Naive thymus-derived CD4-positive, alpha-beta T cell (primary cell): ENCODE data around the gene PLCG1. TPM values are rescaled to one million over a fixed set of nuclear protein-coding genes. Genes with fewer than 3 reads are reported as not detected.
A peak's percentile ranks its signal among the peaks of the same experiment; 100 is the strongest.

Experiments used
- ATAC-seq: fragments of 150-1000 bp; cut with Tn5 transposase; 2 replicates; pipeline ENCODE4 v1.10.0; 2021; ENCODE audit warnings: mild to moderate bottlenecking, moderate library complexity
- CTCF ChIA-PET: fragments of 350-600 bp; sonication (Branson Sonifier 250); formaldehyde crosslinking; loops from one replicate; lab custom pipeline; 2021; ENCODE audit warnings: antibody characterized with exemption; lab: Charles Lee
- POLR2A ChIA-PET: fragments of 350-600 bp; sonication (Branson Sonifier 250); formaldehyde crosslinking; loops from one replicate; lab custom pipeline; 2021; ENCODE audit warnings: antibody characterized with exemption, inconsistent platforms; lab: Charles Lee
- DNase-seq, 9 donors: peaks; one replicate each; pipeline versions ENCODE4 v3.0.0 to v3.0.0-alpha.2; 2020 to 2022; ENCODE audit warnings: mixed read lengths in 1 of 9
- H3K27ac ChIP-seq: one replicate; pipeline ENCODE4 v1.7.0; 2013; ENCODE audit warnings: mild to moderate bottlenecking, low read depth, low read length, moderate library complexity
- H3K27me3 ChIP-seq, 2 donors: one replicate each; pipeline ENCODE4 v1.7.0; 2013; ENCODE audit warnings: low read length in 2 of 2, mild to moderate bottlenecking in 2 of 2, moderate library complexity in 2 of 2; ENCODE audit not compliant: control insufficient read depth in 2 of 2, insufficient read depth in 2 of 2
- H3K36me3 ChIP-seq, 3 experiments: 1 replicate in 2 of 3; 2 replicates in 1 of 3; pipeline ENCODE4 v1.7.0; 2013; ENCODE audit warnings: low read length in 3 of 3, mild to moderate bottlenecking in 3 of 3, moderate library complexity in 1 of 3; ENCODE audit not compliant: insufficient read depth in 3 of 3, control insufficient read depth in 2 of 3
- H3K4me1 ChIP-seq, 2 donors: one replicate each; pipeline ENCODE4 v1.7.0; 2013; ENCODE audit warnings: low read length in 2 of 2, mild to moderate bottlenecking in 2 of 2, moderate library complexity in 1 of 2; ENCODE audit not compliant: control insufficient read depth in 2 of 2, insufficient read depth in 2 of 2
- H3K4me3 ChIP-seq: 2 replicates; pipeline ENCODE4 v1.7.0; 2013; ENCODE audit warnings: mild to moderate bottlenecking, low read length
- H3K9me3 ChIP-seq, 3 experiments: 1 replicate in 2 of 3; 2 replicates in 1 of 3; pipeline ENCODE4 v1.7.0; 2013; ENCODE audit warnings: low read length in 3 of 3; ENCODE audit not compliant: control insufficient read depth in 2 of 3
- H3K27ac Mint-ChIP-seq, 9 donors: one replicate each; pipeline ENCODE4 v1.8.0; 2020 to 2022; ENCODE audit warnings: mixed read lengths in 9 of 9, mild to moderate bottlenecking in 8 of 9, moderate library complexity in 5 of 9, inconsistent platforms in 2 of 9
- H3K27me3 Mint-ChIP-seq, 5 donors: one replicate each; pipeline ENCODE4 v1.8.0; 2021 to 2022; ENCODE audit warnings: mixed read lengths in 5 of 5, mild to moderate bottlenecking in 1 of 5
- H3K36me3 Mint-ChIP-seq, 5 donors: one replicate each; pipeline ENCODE4 v1.8.0; 2020 to 2022; ENCODE audit warnings: mixed read lengths in 5 of 5, mild to moderate bottlenecking in 3 of 5, inconsistent platforms in 1 of 5
- H3K4me1 Mint-ChIP-seq, 7 donors: one replicate each; pipeline ENCODE4 v1.8.0; 2020 to 2022; ENCODE audit warnings: mixed read lengths in 7 of 7, mild to moderate bottlenecking in 3 of 7, inconsistent platforms in 1 of 7
- H3K4me3 Mint-ChIP-seq, 10 donors: one replicate each; pipeline ENCODE4 v1.8.0; 2020 to 2022; ENCODE audit warnings: mild to moderate bottlenecking in 10 of 10, mixed read lengths in 10 of 10, moderate library complexity in 6 of 10, inconsistent platforms in 2 of 10
- H3K9me3 Mint-ChIP-seq, 11 donors: one replicate each; pipeline ENCODE4 v1.8.0; 2020 to 2022; ENCODE audit warnings: mixed read lengths in 11 of 11, mild to moderate bottlenecking in 4 of 11, inconsistent platforms in 1 of 11, moderate library complexity in 1 of 11
- intact Hi-C, 2 donors: fragments of 100-400 bp; cut with micrococcal nuclease; formaldehyde crosslinking; loops; one replicate each; pipeline ENCODE4 v1.15.1; 2023
- polyA plus RNA-seq, 2 donors: library from polyadenylated mRNA; unstranded; fragments of 300-500 nt; fragmentation: Illumina TruSeq; gene quantifications; one replicate each; pipeline ENCODE4 v1.2.3, GENCODE V29; 2021
- total RNA-seq, 6 experiments: library from RNA in 5 of 6; stranded (reverse) in 5 of 6; gene quantifications; 1 replicate in 5 of 6; 2 replicates in 1 of 6; pipeline ENCODE4 v1.2.3 and lab custom pipeline; 2021 to 2026

The PLCG1 gene
- total and polyA plus RNA-seq, 7 experiments from 2014 or later, result 36.9 to 559 (median 369) TPM

DNA sequence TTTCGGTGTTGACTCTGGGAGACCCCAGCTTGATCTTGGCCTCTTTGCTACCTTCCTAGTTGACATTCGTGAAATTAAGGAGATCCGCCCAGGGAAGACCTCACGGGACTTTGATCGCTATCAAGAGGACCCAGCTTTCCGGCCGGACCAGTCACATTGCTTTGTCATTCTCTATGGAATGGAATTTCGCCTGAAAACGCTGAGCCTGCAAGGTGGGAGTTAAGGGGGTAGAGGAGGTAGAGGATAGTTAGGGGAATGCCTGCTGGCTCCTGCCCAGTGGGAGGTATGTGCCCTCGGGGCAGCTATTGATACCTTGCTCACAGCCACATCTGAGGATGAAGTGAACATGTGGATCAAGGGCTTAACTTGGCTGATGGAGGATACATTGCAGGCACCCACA, 22.2 kb downstream of the PLCG1 start:
- Mint-ChIP-seq H3K27me3 (no peaks in the 10 kb centered on the region), H3K36me3 (peaks cover 18 to 58% (median 26%) of the 10 kb centered on the region in 5 donors), H3K4me1 (peaks cover 73 to 99% (median 93%) of the 10 kb centered on the region in 7 donors), H3K4me3 (peak overlapping the region; percentile 53 to 96 (median 84)), H3K27ac (peak overlapping the region; percentile 92 to 100 (median 97)), H3K9me3 (peaks cover 0 to 6% (median 0%) of the 10 kb centered on the region in 11 donors)
- Histone ChIP-seq H3K4me1 (peaks cover 82 to 85% of the 10 kb centered on the region in 2 donors), H3K36me3 (peaks cover 18 to 46% (median 21%) of the 10 kb centered on the region in 3 experiments), H3K27me3 (no peaks in the 10 kb centered on the region), H3K27ac (peak overlapping the region; percentile 82), H3K9me3 (no peaks in the 10 kb centered on the region), H3K4me3 (peak overlapping the region; percentile 39)
- intact Hi-C loops, result loop anchor here (5.0 to 10.0 kb wide), 3 partner anchors 158 to 533 kb away; partner anchors contain the start of gene ZHX3 (in 2 of the 2)
- no peak for DNase-seq
- CTCF ChIA-PET, result interaction anchor here (4.7 to 13.2 kb wide), 2 partner anchors 13 to 19 kb away, joined by 35 to 236 read pairs; partner anchors contain the start of gene PLCG1
- ATAC-seq, result no peak
- POLR2A ChIA-PET, result interaction anchor here (0.9 to 30.3 kb wide), 3 partner anchors 13 to 21 kb away, joined by 3 to 604 read pairs (median 3); partner anchors contain the start of gene PLCG1

DNA sequence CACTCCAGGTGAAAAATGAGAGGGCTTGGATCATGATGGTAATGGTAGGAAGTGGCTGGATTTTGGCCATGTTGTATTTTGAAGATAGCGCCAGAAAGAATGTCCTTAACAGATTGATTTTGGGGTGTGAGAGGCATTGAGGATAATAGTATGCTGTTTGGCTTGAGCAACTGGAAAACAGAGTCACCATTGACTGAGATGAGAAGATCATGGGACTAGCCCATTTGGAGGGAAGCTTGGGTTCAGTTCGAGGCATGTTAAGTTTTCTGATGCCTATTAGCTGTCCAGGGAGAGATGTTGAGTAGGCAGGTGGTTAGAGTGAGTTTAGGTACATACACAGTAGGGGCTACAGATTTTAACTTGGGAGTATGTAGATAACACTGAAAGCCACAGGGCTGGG, 23.3 kb downstream of the PLCG1 start:
- H3K9me3 Mint-ChIP-seq, result peaks cover 0 to 6% (median 0%) of the 10 kb centered on the region in 11 donors
- ChIA-PET POLR2A (interaction anchor here (0.9 to 30.3 kb wide), 2 partner anchors 20 to 21 kb away, joined by 3 to 604 read pairs; partner anchors contain the start of gene PLCG1), CTCF (interaction anchor here (0.8 to 13.2 kb wide), 3 partner anchors 9 to 21 kb away, joined by 3 to 236 read pairs (median 35); partner anchors contain the start of gene PLCG1)
- DNase-seq (no peak), ATAC-seq (no peak)
- intact Hi-C loops, result no loop called here
- Histone ChIP-seq H3K9me3 (no peaks in the 10 kb centered on the region), H3K4me1 (peaks cover 71 to 73% of the 10 kb centered on the region in 2 donors), H3K27me3 (no peaks in the 10 kb centered on the region), H3K4me3 (no peak overlapping the region), H3K27ac (peak overlapping the region; percentile 82), H3K36me3 (peaks cover 29 to 58% (median 32%) of the 10 kb centered on the region in 3 experiments)
- no peaks in the 10 kb centered on the region for H3K27me3 Mint-ChIP-seq
- H3K36me3 Mint-ChIP-seq, result peaks cover 19 to 60% (median 33%) of the 10 kb centered on the region in 5 donors
- H3K4me1 Mint-ChIP-seq, result peaks cover 62 to 88% (median 82%) of the 10 kb centered on the region in 7 donors
- peak overlapping the region; percentile 92 to 100 (median 97) for H3K27ac Mint-ChIP-seq
- peak overlapping the region; percentile 1 to 91 (median 34) for H3K4me3 Mint-ChIP-seq

DNA sequence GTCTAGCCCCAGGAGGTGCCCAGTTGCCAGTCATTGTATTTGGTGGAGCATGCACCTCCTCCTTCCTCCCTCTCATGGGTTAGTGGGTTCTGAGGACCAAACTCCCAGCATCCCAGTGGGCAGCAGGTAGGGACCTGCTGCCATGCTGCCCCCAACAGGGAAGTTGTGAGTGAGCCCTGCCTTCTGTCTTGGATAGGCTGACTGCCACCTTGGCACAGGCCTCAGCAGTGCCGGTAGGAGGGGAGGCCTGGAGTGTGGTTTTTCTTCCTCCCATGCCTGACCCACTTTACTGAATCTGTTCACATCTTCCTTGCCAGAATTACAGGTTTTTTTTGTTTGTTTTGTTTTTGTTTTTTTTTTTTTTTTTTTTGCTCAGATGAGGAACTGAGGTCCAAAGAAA, 24.5 kb downstream of the PLCG1 start:
- DNase-seq (no peak), ATAC-seq (no peak)
- H3K9me3 ChIP-seq, result no peaks in the 10 kb centered on the region
- peaks cover 0 to 5% (median 0%) of the 10 kb centered on the region in 11 donors for H3K9me3 Mint-ChIP-seq
- H3K4me3 Mint-ChIP-seq, result peak overlapping the region in 9 of 10 donors; percentile 25 to 67 (median 39)
- H3K27ac ChIP-seq, result peak overlapping the region; percentile 82
- H3K27me3 Mint-ChIP-seq, result no peaks in the 10 kb centered on the region
- peaks cover 41 to 70% (median 44%) of the 10 kb centered on the region in 3 experiments for H3K36me3 ChIP-seq
- POLR2A ChIA-PET, result interaction anchor here (30.3 kb wide), 1 partner anchor 22 kb away, joined by 604 read pairs; the partner anchor contains the start of gene PLCG1
- H3K36me3 Mint-ChIP-seq, result peaks cover 24 to 65% (median 38%) of the 10 kb centered on the region in 5 donors
- intact Hi-C loops, result no loop called here
- no peak overlapping the region for H3K4me3 ChIP-seq
- peak overlapping the region; percentile 79 to 100 (median 94) for H3K27ac Mint-ChIP-seq
- H3K27me3 ChIP-seq, result no peaks in the 10 kb centered on the region
- CTCF ChIA-PET, result interaction anchor here (0.8 to 13.2 kb wide), 2 partner anchors 22 to 27 kb away, joined by 3 to 236 read pairs; partner anchors contain the start of gene PLCG1
- H3K4me1 ChIP-seq, result peaks cover 59 to 61% of the 10 kb centered on the region in 2 donors
- H3K4me1 Mint-ChIP-seq, result peaks cover 60 to 81% (median 76%) of the 10 kb centered on the region in 7 donors

DNA sequence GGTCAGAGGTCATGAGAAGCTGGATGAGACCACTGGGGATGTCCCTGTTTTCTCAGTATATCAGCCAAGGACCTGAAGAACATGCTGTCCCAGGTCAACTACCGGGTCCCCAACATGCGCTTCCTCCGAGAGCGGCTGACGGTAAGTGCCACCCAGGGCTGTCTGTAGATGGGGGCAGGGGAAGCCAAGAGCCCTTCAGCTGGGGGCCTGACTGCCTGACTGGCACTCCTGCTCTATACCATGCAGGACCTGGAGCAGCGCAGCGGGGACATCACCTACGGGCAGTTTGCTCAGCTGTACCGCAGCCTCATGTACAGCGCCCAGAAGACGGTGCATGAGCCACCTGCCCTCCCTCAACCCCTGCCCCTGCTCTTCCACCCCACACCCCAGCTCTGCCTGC, 25.1 kb downstream of the PLCG1 start:
- Mint-ChIP-seq H3K36me3 (peaks cover 29 to 70% (median 42%) of the 10 kb centered on the region in 5 donors), H3K9me3 (peaks cover 0 to 1% (median 0%) of the 10 kb centered on the region in 11 donors), H3K27me3 (no peaks in the 10 kb centered on the region), H3K4me1 (peaks cover 60 to 81% (median 76%) of the 10 kb centered on the region in 7 donors), H3K27ac (peak overlapping the region in 7 of 9 donors; percentile 88 to 100 (median 94)), H3K4me3 (peak overlapping the region in 6 of 10 donors; percentile 25 to 55 (median 40))
- intact Hi-C loops, result no loop called here
- Histone ChIP-seq H3K9me3 (no peaks in the 10 kb centered on the region), H3K27ac (peak overlapping the region; percentile 82), H3K4me3 (no peak overlapping the region), H3K36me3 (peaks cover 46 to 75% (median 48%) of the 10 kb centered on the region in 3 experiments), H3K27me3 (no peaks in the 10 kb centered on the region), H3K4me1 (peaks cover 56 to 59% of the 10 kb centered on the region in 2 donors)
- CTCF ChIA-PET, result interaction anchor here (0.8 kb wide), 1 partner anchor 27 kb away, joined by 3 read pairs; no protein-coding TSS in a partner anchor
- DNase-seq, result no peak
- POLR2A ChIA-PET, result interaction anchor here (30.3 kb wide), 1 partner anchor 22 kb away, joined by 604 read pairs; the partner anchor contains the start of gene PLCG1
- no peak for ATAC-seq

DNA sequence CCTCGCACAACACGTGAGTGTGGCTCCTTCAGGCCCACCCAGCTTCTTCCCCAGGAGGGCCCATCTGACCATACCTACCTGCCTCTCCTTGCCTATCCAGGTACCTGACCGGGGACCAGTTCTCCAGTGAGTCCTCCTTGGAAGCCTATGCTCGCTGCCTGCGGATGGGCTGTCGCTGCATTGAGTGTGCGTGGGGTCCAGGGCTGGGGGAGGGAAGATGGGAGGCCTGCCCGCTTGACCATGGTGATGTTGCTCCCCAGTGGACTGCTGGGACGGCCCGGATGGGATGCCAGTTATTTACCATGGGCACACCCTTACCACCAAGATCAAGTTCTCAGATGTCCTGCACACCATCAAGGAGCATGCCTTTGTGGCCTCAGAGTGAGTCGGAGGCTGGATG, 26.5 kb downstream of the PLCG1 start:
- CTCF ChIA-PET, result interaction anchor here (0.8 to 1.4 kb wide), 3 partner anchors 9 to 26 kb away, joined by 3 to 6 read pairs (median 3); no protein-coding TSS in a partner anchor
- Mint-ChIP-seq H3K4me1 (peaks cover 47 to 68% (median 64%) of the 10 kb centered on the region in 7 donors), H3K9me3 (peaks cover 0 to 1% (median 0%) of the 10 kb centered on the region in 11 donors), H3K4me3 (peak overlapping the region in 2 of 10 donors; percentile 16 to 19), H3K27ac (peak overlapping the region; percentile 51 to 97 (median 90)), H3K27me3 (no peaks in the 10 kb centered on the region), H3K36me3 (peaks cover 29 to 69% (median 42%) of the 10 kb centered on the region in 5 donors)
- H3K27ac ChIP-seq, result peak overlapping the region; percentile 36
- ATAC-seq, result no peak
- no peak for DNase-seq
- no peaks in the 10 kb centered on the region for H3K9me3 ChIP-seq
- intact Hi-C loops, result no loop called here
- H3K27me3 ChIP-seq, result no peaks in the 10 kb centered on the region
- POLR2A ChIA-PET, result interaction anchor here (30.3 kb wide), 1 partner anchor 24 kb away, joined by 604 read pairs; the partner anchor contains the start of gene PLCG1
- H3K36me3 ChIP-seq, result peaks cover 55 to 89% (median 61%) of the 10 kb centered on the region in 3 experiments
- peaks cover 42 to 52% of the 10 kb centered on the region in 2 donors for H3K4me1 ChIP-seq
- no peak overlapping the region for H3K4me3 ChIP-seq
